ENCODE results near the gene IL1RAP.

The IL1RAP gene

GRCh38 chr3:190699776-190700175, 185.9 kb downstream of the IL1RAP start:
- no peak for FAIRE-seq
- no peak for DNase-seq (ENCODE audit: insufficient read length, low spot score)

DNA sequence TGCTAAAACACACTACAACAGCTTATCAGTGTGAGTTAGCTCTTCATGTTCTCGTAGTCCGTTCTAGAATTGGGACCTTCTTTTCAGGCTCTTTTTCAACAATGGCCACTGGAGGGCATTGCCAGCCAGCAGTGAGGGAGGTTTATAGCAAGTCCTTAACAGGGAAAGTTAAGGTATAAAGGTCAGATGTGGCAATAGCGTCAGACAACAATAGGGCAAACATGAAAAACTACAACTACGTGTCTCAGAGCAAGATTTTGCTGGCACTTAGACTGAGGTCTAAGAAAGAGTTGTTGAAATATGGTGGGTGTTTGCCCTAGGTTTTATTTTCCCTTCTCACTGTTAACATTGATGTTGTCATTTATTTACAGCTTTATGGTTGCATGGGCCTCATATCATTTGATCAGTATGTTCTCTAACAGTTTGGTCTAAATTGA, 187.2 kb downstream of the IL1RAP start:
- FAIRE-seq = peak; percentile 39

DNA sequence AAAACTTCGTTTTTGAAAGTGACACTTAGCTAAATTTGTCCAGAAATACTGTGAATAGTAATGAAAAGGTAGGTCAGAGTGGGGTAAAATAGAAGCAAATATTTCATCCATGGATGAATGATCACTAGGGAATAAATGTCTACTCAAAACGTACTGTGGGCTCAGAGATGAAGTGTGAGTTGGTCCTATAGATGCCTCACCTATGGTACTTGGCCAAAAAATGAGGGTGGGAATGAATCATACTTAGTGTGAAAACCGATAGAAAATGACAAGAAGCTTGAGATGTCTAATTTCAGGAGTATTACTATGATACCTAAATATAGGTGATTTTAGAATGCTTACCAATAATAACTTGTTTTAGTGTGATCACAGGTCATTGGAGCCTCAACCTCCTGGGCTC, 192.7 kb downstream of the IL1RAP start:
- FAIRE-seq (no peak), DNase-seq (ENCODE audit: insufficient read length, low spot score) (no peak)

More for the DNA sequence above, 187.2 kb downstream of the IL1RAP start:
- DNase-seq (ENCODE audit: insufficient read length, low spot score) = no peak

All from GM19239 (cell line).